Panc1 (cell line): Measurements from ENCODE around the gene KCND3. TPM values are rescaled to one million over a fixed set of nuclear protein-coding genes. Genes with fewer than 3 reads are reported as not detected.

Source experiments
- ATAC-seq: fragments of 200-7000 bp; cut with Tn5 transposase; 2 replicates; pipeline ENCODE4 v1.9.1; 2020; ENCODE audit warnings: mild to moderate bottlenecking, moderate library complexity
- BruUV-seq: library from RNA; stranded (reverse); fragments of 400-500 nt; replicated peaks from 2 replicates; lab custom pipeline; 2021; lab: Mats Ljungman, UMichigan
- CTCF ChIA-PET: fragments of 300-600 bp; sonication (Branson Sonifier 250); formaldehyde crosslinking; loops from one replicate; lab custom pipeline; 2022; ENCODE audit warnings: antibody characterized with exemption; lab: Charles Lee
- POLR2A ChIA-PET: fragments of 300-600 bp; sonication (Branson Sonifier 250); formaldehyde crosslinking; loops from one replicate; lab custom pipeline; 2022; ENCODE audit warnings: antibody characterized with exemption; lab: Charles Lee
- DNase-seq: peaks from one replicate; pipeline ENCODE4 v3.0.0-alpha.2; 2010; ENCODE audit warnings: low read depth, low spot score
- H3K27ac ChIP-seq: 2 replicates; pipeline ENCODE4 v1.5.1; 2011; ENCODE audit warnings: mild to moderate bottlenecking, low read length, inconsistent platforms
- H3K27me3 ChIP-seq: fragments of 200-500 bp; sonication (Bioruptor generic); 2 replicates; pipeline ENCODE4 v1.6.0; 2014; ENCODE audit warnings: low read length, inconsistent platforms; ENCODE audit not compliant: control insufficient read depth, insufficient read depth
- H3K36me3 ChIP-seq: fragments of 200-500 bp; sonication (Bioruptor generic); 2 replicates; pipeline ENCODE4 v1.5.1; 2014; ENCODE audit warnings: inconsistent platforms, mild to moderate bottlenecking, low read length, moderate library complexity; ENCODE audit not compliant: control insufficient read depth, insufficient read depth
- H3K4me1 ChIP-seq: 2 replicates; pipeline ENCODE4 v1.5.1; 2011; ENCODE audit warnings: inconsistent platforms, mild to moderate bottlenecking, low read length, moderate library complexity; ENCODE audit not compliant: control insufficient read depth, insufficient read depth
- H3K4me3 ChIP-seq, 2 experiments: 2 replicates each; pipeline ENCODE4 v1.5.1; 2011 to 2012; ENCODE audit warnings: low read depth in 2 of 2, low read length in 2 of 2, mild to moderate bottlenecking in 2 of 2, inconsistent platforms in 1 of 2, moderate library complexity in 1 of 2
- H3K9me3 ChIP-seq: fragments of 200-500 bp; sonication (Bioruptor generic); 2 replicates; pipeline ENCODE4 v1.5.1; 2014; ENCODE audit warnings: low read depth, mild to moderate bottlenecking, inconsistent platforms, low read length, moderate library complexity; ENCODE audit not compliant: control insufficient read depth, insufficient read depth
- POLR2AphosphoS5 ChIP-seq: IDR thresholded peaks from 2 replicates; pipeline ENCODE4 v1.6.1; 2012; ENCODE audit warnings: mild to moderate bottlenecking, low read depth, low read length, moderate library complexity
- SIN3A ChIP-seq: IDR thresholded peaks from 2 replicates; pipeline ENCODE4 v1.6.1; 2012; ENCODE audit warnings: low read depth, mild to moderate bottlenecking, low read length, moderate library complexity, borderline replicate concordance; ENCODE audit not compliant: insufficient read depth
- TCF7L2 ChIP-seq: IDR thresholded peaks from 2 replicates; pipeline ENCODE4 v1.6.1; 2011; ENCODE audit warnings: mild to moderate bottlenecking, low read depth, low read length, inconsistent platforms
- in situ Hi-C: cut with HindIII; loops from 2 replicates; pipeline ENCODE4 v1.10.0; 2016; ENCODE audit warnings: low sequenced_read_pairs, low pct_unique_long_range_greater_than_20kb
- intact Hi-C: fragments of 100-400 bp; cut with micrococcal nuclease; formaldehyde crosslinking; loops from one replicate; pipeline ENCODE4 v1.10.0; 2022; ENCODE audit not compliant: unreplicated experiment
- total RNA-seq: library from RNA; stranded (reverse); gene quantifications from one replicate; pipeline ENCODE4 v1.2.1, GENCODE V29; 2021; ENCODE audit not compliant: unreplicated experiment
- TF ChIP-seq, protein P1 (sequence below): fragments of 450-650 bp; IDR thresholded peaks from 2 replicates; pipeline ENCODE4 v1.5.1; 2017; ENCODE audit warnings: mild to moderate bottlenecking
- TF ChIP-seq, protein P2 (sequence below), 2 experiments: IDR thresholded peaks; 2 replicates each; pipeline ENCODE4 v1.6.1; 2011 to 2012; ENCODE audit warnings: low read depth in 2 of 2, control low read depth in 1 of 2, low read length in 1 of 2, mild to moderate bottlenecking in 1 of 2, moderate library complexity in 1 of 2; ENCODE audit not compliant: insufficient read depth in 1 of 2

Gene KCND3
- total RNA-seq, 1 experiment from 2014 or later: not detected

DNA sequence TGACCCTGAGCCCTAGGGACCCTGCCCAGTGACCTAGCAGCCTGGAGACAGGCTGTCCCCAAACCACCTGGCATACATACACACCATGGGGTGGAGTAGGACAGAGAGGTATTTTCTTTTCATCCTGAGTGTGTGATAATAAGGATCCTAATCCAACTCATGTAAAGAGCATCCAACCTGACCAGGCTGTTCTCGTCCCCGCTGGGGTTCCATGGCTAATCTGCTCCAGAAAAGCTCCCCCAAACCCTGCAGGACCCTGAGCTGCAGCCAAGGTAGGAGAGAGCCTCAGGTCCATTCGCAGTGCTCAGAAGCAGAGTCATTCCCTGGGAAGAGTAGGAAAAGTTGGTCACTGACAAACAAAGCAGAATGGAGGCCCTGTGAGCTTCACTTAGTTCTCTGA lies 31.4 kb downstream of the KCND3 start:
- in situ Hi-C loops: no loop called here
- intact Hi-C loops: no loop called here
- TF ChIP-seq, protein P1, sequence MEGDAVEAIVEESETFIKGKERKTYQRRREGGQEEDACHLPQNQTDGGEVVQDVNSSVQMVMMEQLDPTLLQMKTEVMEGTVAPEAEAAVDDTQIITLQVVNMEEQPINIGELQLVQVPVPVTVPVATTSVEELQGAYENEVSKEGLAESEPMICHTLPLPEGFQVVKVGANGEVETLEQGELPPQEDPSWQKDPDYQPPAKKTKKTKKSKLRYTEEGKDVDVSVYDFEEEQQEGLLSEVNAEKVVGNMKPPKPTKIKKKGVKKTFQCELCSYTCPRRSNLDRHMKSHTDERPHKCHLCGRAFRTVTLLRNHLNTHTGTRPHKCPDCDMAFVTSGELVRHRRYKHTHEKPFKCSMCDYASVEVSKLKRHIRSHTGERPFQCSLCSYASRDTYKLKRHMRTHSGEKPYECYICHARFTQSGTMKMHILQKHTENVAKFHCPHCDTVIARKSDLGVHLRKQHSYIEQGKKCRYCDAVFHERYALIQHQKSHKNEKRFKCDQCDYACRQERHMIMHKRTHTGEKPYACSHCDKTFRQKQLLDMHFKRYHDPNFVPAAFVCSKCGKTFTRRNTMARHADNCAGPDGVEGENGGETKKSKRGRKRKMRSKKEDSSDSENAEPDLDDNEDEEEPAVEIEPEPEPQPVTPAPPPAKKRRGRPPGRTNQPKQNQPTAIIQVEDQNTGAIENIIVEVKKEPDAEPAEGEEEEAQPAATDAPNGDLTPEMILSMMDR: no peak
- TF ChIP-seq SIN3A: no peak
- no peak for TF ChIP-seq POLR2AphosphoS5
- no peak for TF ChIP-seq TCF7L2
- TF ChIP-seq, protein P2, sequence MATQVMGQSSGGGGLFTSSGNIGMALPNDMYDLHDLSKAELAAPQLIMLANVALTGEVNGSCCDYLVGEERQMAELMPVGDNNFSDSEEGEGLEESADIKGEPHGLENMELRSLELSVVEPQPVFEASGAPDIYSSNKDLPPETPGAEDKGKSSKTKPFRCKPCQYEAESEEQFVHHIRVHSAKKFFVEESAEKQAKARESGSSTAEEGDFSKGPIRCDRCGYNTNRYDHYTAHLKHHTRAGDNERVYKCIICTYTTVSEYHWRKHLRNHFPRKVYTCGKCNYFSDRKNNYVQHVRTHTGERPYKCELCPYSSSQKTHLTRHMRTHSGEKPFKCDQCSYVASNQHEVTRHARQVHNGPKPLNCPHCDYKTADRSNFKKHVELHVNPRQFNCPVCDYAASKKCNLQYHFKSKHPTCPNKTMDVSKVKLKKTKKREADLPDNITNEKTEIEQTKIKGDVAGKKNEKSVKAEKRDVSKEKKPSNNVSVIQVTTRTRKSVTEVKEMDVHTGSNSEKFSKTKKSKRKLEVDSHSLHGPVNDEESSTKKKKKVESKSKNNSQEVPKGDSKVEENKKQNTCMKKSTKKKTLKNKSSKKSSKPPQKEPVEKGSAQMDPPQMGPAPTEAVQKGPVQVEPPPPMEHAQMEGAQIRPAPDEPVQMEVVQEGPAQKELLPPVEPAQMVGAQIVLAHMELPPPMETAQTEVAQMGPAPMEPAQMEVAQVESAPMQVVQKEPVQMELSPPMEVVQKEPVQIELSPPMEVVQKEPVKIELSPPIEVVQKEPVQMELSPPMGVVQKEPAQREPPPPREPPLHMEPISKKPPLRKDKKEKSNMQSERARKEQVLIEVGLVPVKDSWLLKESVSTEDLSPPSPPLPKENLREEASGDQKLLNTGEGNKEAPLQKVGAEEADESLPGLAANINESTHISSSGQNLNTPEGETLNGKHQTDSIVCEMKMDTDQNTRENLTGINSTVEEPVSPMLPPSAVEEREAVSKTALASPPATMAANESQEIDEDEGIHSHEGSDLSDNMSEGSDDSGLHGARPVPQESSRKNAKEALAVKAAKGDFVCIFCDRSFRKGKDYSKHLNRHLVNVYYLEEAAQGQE (IDR thresholded peaks at IDR 0.05; ENCODE audit: insufficient read depth in 1 of 2, low read depth in 2 of 2, low read length in 1 of 2): no peak
- ATAC-seq: no peak
- H3K4me1 ChIP-seq: no peaks in the 10 kb centered on the region
- BruUV-seq: no TSS peak
- H3K36me3 ChIP-seq: no peaks in the 10 kb centered on the region
- no peak for DNase-seq
- H3K9me3 ChIP-seq: no peaks in the 10 kb centered on the region
- ChIA-PET POLR2A (no interaction called here), CTCF (no interaction called here)
- H3K4me3 ChIP-seq: no peak overlapping the region
- no peaks in the 10 kb centered on the region; the same call in 1 of the 2 replicates for H3K27me3 ChIP-seq
- H3K27ac ChIP-seq: no peak overlapping the region

DNA sequence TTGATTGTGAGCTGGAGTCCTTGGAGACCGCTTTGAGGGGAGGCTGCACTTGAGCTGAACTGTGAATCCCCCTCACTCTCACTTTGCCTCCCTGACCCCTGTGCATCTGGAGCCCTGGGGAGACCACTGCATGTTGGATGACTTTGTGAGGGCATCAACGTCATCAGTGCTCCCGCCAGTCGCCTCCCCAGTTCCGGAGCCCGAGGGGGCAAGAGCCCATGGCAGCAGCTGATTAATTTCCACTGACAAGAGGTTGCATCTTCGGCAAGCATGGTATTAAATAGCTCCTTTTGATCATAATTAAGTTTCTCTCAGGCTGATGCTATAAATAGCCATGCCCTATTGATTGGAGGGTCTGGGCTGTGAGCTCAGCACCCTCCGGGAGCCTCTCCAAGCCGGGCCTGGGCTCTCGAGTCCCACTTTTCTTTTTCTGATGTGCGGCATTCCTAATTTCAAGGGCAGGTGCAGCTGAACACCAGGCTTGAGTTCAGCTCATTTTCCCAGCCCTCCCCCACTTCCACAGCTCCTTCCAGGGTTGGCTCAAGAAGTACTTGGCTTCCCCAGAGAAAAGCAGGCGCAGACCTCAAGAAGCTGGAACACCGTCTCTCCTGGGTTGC lies 33.2 kb downstream of the KCND3 start:
- ChIA-PET POLR2A (no interaction called here), CTCF (no interaction called here)
- Histone ChIP-seq H3K36me3 (no peaks in the 10 kb centered on the region), H3K27ac (no peak overlapping the region), H3K4me3 (no peak overlapping the region), H3K27me3 (no peaks in the 10 kb centered on the region; the same call in 1 of the 2 replicates), H3K4me1 (no peaks in the 10 kb centered on the region), H3K9me3 (no peaks in the 10 kb centered on the region)
- TF ChIP-seq, protein P2 (IDR thresholded peaks at IDR 0.05; ENCODE audit: insufficient read depth in 1 of 2, low read depth in 2 of 2, low read length in 1 of 2): no peak
- TF ChIP-seq POLR2AphosphoS5 (no peak), TCF7L2 (no peak), SIN3A (no peak)
- TF ChIP-seq, protein P1: no peak
- BruUV-seq: no TSS peak
- intact Hi-C loops (no loop called here), in situ Hi-C loops (no loop called here)
- no peak for DNase-seq
- no peak for ATAC-seq
